HG03575 (cell line): ENCODE results near the gene SF3B1.
"Not testable (repeated sequence)": the region's sequence is repeated elsewhere in the genome, so short reads cannot be mapped to it uniquely, and the experiment has no call there.

Experiments
- ATAC-seq: cut with Tn5 transposase; IDR thresholded peaks from one replicate; pipeline ENCODE4 v1.9.1; 2021; ENCODE audit not compliant: unreplicated experiment, insufficient number of reproducible peaks, low FRiP score; ENCODE audit errors: extremely low read depth

Gene SF3B1

DNA sequence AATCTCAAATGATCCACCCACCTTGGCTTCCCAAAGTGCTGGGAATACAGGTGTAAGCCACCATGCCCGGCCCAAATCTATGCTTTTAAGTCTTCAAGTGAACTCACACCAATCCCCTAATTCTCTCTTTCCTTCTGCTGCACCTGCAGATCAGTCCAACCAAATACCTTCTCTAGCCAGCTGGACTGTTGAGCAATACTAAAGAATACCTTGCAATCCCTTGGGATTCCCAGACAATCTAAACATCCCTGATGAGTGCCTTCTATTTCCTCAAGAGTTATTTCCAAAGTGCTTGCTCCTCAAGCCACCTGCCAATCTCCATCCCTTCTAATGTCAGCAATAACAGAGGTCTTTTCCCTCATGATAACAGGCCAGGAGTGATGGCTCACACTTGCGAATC lies 48.6 kb downstream of the SF3B1 start:
- no peak for ATAC-seq

DNA sequence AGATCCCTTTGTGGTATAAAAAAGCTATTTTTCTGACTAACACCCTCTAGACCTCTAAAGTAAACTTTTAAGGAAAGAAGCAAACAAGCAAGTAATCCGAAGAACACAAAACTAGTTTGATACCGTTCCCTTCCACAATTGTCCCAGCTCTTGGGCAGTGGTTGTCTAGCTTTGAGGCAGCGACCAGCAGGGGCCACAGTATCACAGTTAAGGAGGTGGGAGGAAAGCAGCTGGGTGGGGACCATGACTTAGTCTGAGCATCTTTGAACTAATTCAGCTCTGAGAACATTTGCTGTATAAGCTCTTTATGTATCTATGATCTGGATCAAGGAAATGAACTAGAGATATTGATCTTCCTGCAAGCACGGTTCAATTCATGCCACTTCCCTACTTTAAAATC lies 51.0 kb downstream of the SF3B1 start:
- ATAC-seq: no peak

DNA sequence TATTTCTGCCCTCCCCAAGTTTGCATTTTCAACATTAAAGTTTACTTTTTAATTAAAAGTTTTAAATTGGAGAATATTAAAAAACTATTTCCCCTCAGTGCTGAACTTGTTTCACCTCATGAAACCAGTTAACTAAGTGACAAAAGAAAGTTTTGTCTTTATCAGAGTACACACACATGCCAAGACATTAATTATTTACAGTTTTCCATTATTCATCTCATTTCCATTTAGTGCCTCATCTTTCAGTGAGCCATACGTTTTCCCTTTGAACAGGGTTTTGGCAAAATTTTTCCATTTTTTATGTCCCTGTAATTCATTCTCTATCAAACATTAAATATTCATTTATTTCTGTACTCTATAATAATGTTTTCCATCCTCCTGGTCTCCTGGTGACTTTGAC lies 53.2 kb downstream of the SF3B1 start:
- ATAC-seq: no peak

DNA sequence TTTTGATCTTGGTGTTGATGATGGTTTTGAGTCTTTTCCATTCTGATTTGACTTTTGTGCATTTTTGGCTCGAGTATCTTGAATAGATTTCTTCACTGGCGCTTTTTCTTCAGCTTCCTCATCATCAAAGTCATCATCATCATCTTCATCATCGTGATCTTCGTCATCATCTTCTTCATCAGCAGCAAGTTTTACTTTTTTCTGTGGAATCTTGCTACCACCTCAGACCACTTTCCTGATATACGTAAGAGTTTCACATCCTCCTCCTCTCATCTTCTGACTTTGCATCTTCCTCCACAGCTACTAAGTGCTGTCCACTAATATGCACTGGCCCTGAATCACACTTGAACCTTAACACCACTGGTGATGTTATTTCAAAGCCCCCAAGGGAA lies 54.9 kb downstream of the SF3B1 start:
- ATAC-seq: not testable (repeated sequence)

DNA sequence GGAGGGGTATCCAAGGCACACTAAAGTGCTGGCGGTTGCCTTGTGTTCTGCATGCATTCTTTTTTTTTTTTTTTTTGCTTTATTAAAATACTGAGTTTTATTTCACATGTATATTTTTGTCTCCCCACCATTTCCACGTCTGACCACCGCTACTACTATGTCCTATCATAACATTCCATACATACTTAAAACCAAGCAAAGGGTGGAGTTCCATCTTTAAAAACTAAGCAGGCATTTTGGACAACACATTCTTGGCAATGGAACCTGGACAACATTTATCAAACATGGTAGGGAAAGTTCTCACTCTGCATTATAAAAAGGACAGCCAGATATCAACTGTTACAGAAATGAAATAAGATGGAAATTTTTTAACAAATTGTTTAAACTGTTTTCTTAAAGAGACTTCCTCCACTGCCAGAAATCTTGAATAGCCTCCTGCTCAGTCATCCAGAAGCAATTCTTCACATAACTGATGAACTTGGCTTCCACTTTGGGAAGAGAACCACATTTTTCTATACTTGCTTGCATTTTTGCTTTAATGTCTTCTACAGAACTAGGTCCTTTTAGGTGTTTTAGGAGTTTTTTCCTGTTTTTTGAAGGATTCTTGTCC lies 55.4 kb downstream of the SF3B1 start:
- not testable (repeated sequence) for ATAC-seq

DNA sequence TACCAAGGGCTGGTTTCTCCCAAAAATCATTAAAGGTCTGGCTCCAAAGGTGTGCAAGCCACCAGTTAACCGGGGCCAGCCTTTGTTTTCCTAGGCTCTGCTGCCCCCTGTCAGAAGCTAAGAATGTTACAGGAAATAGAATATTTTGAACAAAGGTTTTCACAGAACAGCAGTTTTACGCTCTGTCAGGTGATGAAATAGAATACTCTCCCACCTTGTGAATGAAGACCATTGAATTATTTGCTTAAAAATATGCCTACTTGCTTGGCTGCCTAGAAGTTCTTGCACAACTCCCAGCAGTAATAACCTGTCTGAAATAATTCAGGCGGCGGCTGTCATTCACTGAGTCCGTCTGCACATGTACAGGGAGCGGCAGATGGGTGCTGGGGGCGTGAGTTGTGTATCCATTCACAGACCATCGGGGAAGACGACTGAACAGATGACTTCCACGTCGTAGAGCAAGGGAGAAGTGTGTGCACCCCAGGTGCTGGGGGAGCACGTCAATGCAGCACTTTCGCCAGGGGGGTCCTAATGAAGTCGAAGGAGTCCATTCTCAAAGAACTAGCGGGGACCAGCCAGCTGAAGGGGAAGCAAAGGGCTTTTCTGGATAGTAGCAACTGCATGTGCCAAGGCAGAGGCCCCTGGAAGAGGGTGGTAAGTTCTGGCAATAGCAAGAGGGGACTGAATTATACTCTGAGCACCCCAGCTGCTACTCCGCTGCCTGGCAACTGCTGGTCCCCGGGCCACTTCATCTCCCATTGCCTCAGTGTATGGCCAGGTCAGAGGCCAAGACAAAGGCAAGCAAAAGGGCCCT lies 56.1 kb downstream of the SF3B1 start:
- ATAC-seq: no peak

DNA sequence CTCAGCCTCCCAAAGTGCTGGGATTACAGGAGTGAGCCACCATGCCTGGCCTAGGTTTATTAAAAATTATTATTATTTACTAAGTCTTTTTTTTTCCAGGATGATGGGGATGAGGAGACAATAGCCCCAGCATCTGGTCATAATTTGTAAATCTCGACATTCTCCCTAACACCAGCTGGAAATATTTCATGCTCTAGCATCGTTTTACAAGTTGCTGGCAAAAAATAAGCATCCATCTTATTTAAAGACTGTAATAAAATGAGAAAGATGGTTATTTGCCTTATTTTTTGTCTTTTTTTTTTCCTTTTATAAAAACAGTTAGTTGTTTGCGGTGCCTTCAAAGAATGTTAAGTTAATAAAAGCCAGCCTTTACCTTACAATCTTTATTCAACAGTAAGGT lies 56.7 kb downstream of the SF3B1 start:
- ATAC-seq: no peak

DNA sequence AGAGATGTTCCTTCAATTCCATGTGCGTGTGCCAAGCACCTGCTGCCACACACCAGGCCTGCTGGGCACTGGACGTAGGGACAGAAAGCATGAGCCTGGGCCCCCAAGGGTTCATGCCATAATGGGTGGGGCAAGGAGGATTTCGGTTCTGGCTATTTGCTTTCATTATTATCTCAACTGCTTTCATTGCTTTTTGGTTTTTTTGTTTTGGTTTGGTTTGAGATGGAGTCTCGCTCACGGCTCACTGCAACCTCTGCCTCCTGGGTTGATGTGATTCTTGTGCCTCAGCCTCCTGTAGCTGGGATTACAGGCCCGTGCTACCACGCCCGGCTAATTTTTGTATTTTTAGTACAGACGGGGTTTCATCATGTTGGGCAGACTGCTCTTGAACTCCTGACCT lies 57.2 kb downstream of the SF3B1 start:
- no peak for ATAC-seq

DNA sequence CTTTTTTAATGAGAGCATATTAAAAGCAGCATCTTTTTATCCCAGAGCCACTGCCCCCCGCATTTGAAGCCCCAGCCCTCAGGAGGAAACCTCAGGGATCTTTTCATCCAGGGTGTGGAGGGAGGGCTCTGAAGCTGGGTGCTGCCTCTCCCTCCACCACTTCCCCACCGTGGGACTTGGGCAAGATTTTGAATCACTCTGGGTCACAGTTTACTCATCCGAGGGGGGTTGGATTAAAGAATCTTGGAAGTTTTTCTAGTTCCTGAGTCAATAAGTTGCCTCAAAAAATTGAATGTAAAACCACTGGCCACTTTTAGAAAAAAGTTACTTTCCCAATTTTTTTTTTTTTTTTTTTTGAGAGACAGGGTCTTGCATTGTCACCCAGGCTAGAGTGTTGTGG lies 62.2 kb downstream of the SF3B1 start:
- no peak for ATAC-seq

DNA sequence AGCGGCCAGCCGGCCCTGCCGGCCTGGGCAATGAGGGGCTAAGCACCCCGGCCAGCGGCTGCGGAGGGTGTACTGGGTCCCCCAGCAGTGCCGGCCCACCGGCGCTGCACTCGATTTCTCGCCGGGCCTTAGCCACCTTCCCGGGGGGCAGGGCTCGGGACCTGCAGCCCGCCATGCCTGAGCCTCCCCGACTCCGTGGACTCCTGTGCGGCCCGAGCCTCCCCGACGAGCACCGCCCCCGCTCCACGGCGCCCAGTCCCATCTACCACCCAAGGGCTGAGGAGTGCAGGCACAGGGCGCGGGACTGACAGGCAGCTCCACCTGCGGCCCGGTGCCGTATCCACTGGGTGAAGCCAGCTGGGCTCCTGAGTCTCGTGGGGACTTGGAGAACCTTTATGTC lies 64.2 kb downstream of the SF3B1 start:
- not testable (repeated sequence) for ATAC-seq

DNA sequence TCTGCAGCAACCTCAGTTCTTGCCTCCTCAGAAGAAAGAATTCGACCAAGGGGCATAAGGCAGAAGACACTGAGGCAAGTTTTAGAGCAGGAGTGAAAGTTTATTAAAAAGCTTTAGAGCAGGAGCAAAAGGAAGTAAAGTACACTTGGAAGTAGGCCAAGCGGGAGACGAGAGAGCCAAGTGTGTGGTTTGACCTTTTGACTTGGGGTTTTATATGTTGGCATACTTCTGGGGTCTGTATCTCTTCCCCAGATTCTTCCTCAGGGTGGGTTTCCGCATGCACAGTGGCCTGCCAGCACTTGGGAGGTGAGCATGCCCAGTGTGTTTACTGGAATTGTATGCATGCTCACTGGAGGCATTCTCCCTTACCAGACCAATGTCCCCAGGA lies 64.9 kb downstream of the SF3B1 start:
- no peak for ATAC-seq

DNA sequence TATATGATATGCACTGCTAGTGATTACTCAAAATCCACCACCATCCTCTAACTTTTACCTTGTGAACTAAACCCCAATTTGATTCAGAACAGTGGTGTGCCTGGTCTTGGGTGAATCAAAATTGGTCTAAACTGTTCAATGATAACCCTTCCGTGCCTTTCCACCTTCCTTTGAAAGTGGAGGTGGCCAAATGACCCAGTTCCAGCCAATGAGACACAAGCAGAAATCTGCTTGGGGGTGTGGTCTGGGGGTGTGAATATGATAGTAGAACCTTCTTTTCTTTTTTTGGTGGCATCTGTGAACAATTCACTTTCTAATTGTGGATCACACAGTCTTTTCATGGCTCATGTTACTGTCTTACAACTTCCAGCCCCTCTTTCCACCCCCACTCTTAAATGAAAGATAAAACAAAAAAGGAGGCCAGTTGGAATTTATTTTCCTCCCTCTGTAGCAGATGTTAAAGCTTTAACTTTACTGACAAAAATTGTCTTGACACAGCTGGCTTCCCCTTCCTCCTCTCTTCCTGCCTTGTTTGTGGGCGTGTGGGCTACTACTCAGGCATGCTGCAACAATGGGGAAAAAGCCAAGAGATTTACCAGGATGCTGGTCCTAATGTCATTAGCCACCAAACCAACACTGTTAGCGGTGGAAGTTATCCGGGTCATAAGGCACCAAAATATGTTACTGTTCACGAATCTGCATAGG lies 65.4 kb downstream of the SF3B1 start:
- no peak for ATAC-seq

DNA sequence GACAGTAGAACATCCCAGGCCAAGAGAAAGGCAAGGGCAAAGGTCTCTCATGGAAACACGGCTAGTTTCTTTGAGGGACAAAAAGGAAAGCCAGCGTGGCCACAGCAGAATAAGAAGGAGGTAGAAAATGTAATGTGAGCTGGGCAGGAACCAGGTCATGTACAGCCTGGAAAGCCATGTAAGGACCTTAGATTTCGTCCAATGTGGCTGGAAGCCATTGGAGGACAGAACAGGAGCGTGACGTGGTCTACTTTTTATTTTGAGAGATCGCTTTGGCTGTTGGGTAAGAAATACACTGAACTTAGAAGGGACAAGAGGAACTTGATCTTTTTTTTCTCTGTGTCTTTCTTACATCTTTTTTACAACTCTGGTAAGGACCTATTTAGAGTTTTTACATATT lies 66.4 kb downstream of the SF3B1 start:
- no peak for ATAC-seq

DNA sequence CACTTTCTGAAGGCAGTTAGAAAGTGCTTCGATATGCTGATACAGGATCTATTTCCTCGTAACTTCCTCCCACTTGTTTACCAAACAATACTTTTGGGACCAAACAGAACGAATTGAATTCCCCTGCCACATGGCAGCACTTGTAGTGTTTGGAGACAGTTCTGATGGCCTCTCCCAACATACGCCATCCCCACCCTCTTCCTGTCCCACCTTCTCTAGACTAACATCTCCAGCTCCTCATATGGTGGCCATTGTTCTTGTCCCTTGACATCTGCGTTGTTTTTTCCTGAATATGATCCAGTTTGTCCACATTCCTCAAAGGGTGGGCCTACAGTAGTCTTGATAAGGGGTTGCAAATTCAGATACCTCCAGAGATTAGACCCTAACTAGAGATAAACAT lies 70.8 kb downstream of the SF3B1 start:
- no peak for ATAC-seq

DNA sequence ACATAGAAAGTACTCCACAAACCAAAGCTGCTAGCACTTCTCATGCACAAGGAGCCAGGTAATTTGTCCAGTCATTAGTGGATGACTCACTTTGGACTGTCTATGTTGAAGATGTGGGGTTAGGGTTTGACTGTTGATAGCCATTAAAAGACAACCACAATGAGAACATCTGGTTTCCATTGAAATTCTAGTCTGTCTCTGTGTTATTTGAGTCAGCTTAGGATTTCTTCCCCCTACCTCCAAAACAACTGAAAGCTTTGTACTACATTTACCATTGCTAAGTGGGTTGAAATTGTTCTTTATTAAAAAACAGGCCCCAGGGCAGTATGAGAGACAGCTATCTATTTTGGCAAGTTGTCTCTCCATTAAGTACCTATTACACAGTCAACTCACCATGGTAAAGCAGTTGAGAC lies 74.1 kb downstream of the SF3B1 start:
- ATAC-seq: no peak

DNA sequence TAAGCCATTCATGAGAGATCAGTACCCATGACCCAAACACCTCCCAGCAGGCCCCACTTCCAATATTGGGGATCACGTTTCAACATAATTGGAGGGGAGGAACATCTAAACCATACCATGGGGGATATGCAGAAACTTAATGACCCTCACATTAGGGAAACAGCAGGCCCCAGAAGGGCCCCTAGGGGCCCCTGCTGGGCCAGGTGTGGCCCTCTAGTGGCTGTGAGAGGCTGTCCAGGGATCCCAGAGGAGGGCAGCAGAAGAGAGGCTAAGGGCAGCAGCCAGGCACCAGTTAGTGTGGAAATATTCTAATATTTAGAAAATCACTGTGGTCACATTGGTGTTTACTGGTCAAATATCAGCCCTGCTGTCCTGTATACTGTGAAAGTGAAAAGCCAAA lies 75.0 kb downstream of the SF3B1 start:
- no peak for ATAC-seq

DNA sequence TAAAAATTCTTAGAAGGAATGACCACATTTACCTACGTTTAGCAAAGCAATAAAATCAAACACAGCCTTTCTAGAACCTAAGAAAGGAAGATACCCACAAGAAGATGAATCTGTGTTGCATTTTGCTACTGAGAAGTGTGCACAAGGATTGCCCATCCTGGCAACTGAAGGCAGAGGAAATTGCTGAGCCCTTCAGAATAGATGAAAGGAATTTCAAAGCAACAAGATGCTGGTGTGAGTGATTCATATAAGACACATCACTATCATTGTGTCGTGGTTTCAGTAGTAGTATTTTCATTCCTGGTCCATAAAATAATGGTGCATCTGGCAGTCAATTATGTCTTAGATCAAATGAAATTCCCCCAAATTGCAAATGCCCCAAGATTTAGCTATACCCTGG lies 75.9 kb downstream of the SF3B1 start:
- ATAC-seq: no peak

DNA sequence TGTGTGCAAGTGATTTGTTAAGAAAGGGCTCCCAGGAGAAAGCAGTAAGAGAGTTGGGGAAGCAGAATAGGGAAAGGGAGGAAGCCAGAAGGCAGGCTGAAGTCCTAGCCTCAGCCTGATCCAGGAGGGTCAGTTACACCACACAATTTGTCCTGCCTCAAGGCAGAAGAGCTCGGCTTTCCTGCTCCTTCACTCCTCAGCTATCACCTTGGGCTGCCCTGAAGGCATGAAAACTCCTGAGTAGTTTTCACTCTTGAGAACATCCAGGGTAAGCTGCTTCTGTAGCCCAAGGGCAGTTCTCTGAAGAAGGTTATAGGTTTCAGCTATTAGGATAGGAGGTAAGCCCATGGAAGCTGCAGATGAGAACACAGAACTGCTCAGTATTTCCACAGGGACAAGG lies 76.8 kb downstream of the SF3B1 start:
- no peak for ATAC-seq

DNA sequence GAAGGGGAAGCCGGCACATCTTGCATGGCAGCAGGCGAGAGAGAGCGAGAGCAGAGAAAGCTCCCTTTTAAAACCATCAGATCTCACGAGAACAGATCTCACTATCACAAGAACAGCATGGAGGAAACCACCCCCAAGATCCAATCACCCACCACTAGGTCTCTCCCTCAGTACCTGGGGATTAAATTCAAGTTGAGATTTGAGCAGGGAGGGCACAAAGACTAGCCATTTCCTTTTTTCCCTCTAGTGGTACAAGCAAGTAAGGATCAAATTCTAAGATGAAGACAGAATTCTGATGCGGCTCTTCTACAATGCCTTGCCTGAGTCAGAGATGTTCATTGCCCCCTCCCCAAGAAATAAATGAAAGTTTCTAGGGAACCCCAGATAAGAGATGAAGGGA lies 78.7 kb downstream of the SF3B1 start:
- no peak for ATAC-seq

DNA sequence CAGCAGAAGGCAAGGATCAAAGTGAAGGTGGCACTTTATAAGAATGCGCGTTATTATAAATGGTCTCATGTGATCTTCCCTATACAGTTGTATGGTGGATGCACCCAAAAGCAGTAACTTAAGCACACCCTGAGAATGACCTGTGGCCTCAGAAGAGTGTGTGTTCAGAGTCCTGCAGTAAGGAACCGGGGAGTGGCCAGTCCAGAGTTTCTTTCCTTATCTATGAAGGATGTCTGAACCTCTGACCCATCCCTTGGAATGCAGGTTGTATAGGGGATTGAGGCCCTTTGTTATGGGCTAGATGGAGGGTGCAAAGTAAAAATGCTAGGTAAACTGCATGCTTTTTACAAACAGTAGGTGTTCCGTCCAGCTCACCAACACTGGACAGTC lies 80.7 kb downstream of the SF3B1 start:
- ATAC-seq: no peak
